Liver (tissue), 3 donors: ENCODE measurements around the gene FYCO1.

Experiments used
- CTCF ChIP-seq: fragments of 150-350 bp; IDR thresholded peaks from 2 replicates; pipeline ENCODE4 v1.5.1; 2017; ENCODE audit warnings: improper control_type of control experiment, low read depth, low read length; ENCODE audit not compliant: missing input control
- EGR1 ChIP-seq, 2 donors: IDR thresholded peaks; 2 replicates each; pipeline ENCODE4 v1.6.1; 2016 to 2018; ENCODE audit warnings: antibody characterized with exemption in 2 of 2, low read depth in 2 of 2
- GABPA ChIP-seq, 2 donors: IDR thresholded peaks in 1 of 2; conservative IDR thresholded peaks in 1 of 2; 2 replicates each; pipeline ENCODE4 v1.6.1; 2016; ENCODE audit warnings: antibody characterized with exemption in 2 of 2, mild to moderate bottlenecking in 1 of 2, moderate library complexity in 1 of 2
- JUND ChIP-seq, 2 donors: IDR thresholded peaks; 2 replicates each; pipeline ENCODE4 v1.6.1; 2016; ENCODE audit warnings: antibody characterized with exemption in 2 of 2
- MAX ChIP-seq: IDR thresholded peaks from 2 replicates; pipeline ENCODE4 v1.6.1; 2016; ENCODE audit warnings: antibody characterized with exemption
- RAD21 ChIP-seq, 2 donors: IDR thresholded peaks; 2 replicates each; pipeline ENCODE4 v1.6.1; 2016; ENCODE audit warnings: antibody characterized with exemption in 2 of 2, mild to moderate bottlenecking in 2 of 2
- RXRA ChIP-seq, 2 donors: IDR thresholded peaks; 2 replicates each; pipeline ENCODE4 v1.6.1; 2017 to 2018; ENCODE audit warnings: antibody characterized with exemption in 2 of 2, mild to moderate bottlenecking in 1 of 2
- SP1 ChIP-seq: IDR thresholded peaks from 2 replicates; pipeline ENCODE4 v1.6.1; 2018; ENCODE audit warnings: antibody characterized with exemption, mild to moderate bottlenecking
- TAF1 ChIP-seq: conservative IDR thresholded peaks from 2 replicates; pipeline ENCODE4 v1.6.1; 2016; ENCODE audit warnings: antibody characterized with exemption, mild to moderate bottlenecking
- YY1 ChIP-seq: IDR thresholded peaks from 2 replicates; pipeline ENCODE4 v1.6.1; 2016; ENCODE audit warnings: antibody characterized with exemption, mild to moderate bottlenecking
- donor health status: healthy.
- donor health status: healthy.

GRCh38 chr3:45988362-45988761, 7.3 kb downstream of the FYCO1 start:
- no peak for TF ChIP-seq RAD21 (IDR thresholded peaks at IDR 0.05)
- no peak for TF ChIP-seq YY1
- no peak for TF ChIP-seq GABPA (IDR thresholded peaks at IDR 0.05 in 1 of 2, conservative IDR thresholded peaks at IDR 0.05 in 1 of 2)
- no peak for TF ChIP-seq CTCF
- no peak for TF ChIP-seq EGR1 (IDR thresholded peaks at IDR 0.05; ENCODE audit: low read depth in 2 of 2)
- no peak for TF ChIP-seq SP1
- no peak for TF ChIP-seq JUND (IDR thresholded peaks at IDR 0.05)
- TF ChIP-seq RXRA (IDR thresholded peaks at IDR 0.05) = no peak
- no peak for TF ChIP-seq MAX
- no peak for TF ChIP-seq TAF1
